Fibroblast of lung (primary cell): ENCODE measurements around the gene CSK. TPM values are rescaled to one million over a fixed set of nuclear protein-coding genes. Genes with fewer than 3 reads are reported as not detected.

Experiments used
- DNase-seq, 2 donors: peaks; one replicate each; pipeline versions ENCODE4 v3.0.0 to v3.0.0-alpha.2; 2010; ENCODE audit warnings: low read depth in 2 of 2
- H2AFZ ChIP-seq: 2 replicates; pipeline ENCODE4 v1.5.1; 2012; ENCODE audit warnings: low read length, control low read depth, inconsistent platforms
- H3K27ac ChIP-seq: 2 replicates; pipeline ENCODE4 v1.5.1; 2011; ENCODE audit warnings: low read length, control low read depth; ENCODE audit not compliant: insufficient read depth
- H3K27me3 ChIP-seq: 2 replicates; pipeline ENCODE4 v1.5.1; 2011; ENCODE audit warnings: mild to moderate bottlenecking, low read length; ENCODE audit not compliant: control insufficient read depth, insufficient read depth
- H3K36me3 ChIP-seq: 2 replicates; pipeline ENCODE4 v1.5.1; 2011; ENCODE audit warnings: low read length; ENCODE audit not compliant: control insufficient read depth, insufficient read depth
- H3K4me1 ChIP-seq: 2 replicates; pipeline ENCODE4 v1.5.1; 2011; ENCODE audit warnings: low read length; ENCODE audit not compliant: control insufficient read depth, insufficient read depth; ENCODE audit errors: extremely low read depth
- H3K4me2 ChIP-seq: 2 replicates; pipeline ENCODE4 v1.5.1; 2011; ENCODE audit warnings: low read length, control low read depth; ENCODE audit not compliant: insufficient read depth; ENCODE audit errors: extremely low read depth
- H3K4me3 ChIP-seq, 4 experiments: fragments of 200-600 bp in 1 of 4; sonication (generic) in 1 of 4; replicated peaks in 1 of 4; 2 replicates each; pipeline ENCODE4 v1.5.1; 2011 to 2016; ENCODE audit warnings: low read length in 4 of 4, low read depth in 3 of 4, mild to moderate bottlenecking in 3 of 4, control low read depth in 2 of 4, inconsistent platforms in 1 of 4, mixed read lengths in 1 of 4; ENCODE audit not compliant: insufficient read depth in 1 of 4; ENCODE audit errors: control extremely low read depth in 1 of 4
- H3K79me2 ChIP-seq: 2 replicates; pipeline ENCODE4 v1.5.1; 2012; ENCODE audit warnings: mild to moderate bottlenecking, low read length, inconsistent platforms; ENCODE audit not compliant: control insufficient read depth, insufficient read depth
- H3K9ac ChIP-seq: 2 replicates; pipeline ENCODE4 v1.5.1; 2011; ENCODE audit warnings: mild to moderate bottlenecking, low read length, control low read depth; ENCODE audit not compliant: insufficient read depth
- H3K9me3 ChIP-seq: 2 replicates; pipeline ENCODE4 v1.5.1; 2012; ENCODE audit warnings: low read depth, low read length; ENCODE audit not compliant: control insufficient read depth, insufficient read depth
- H4K20me1 ChIP-seq: 2 replicates; pipeline ENCODE4 v1.5.1; 2011; ENCODE audit warnings: low read length; ENCODE audit not compliant: control insufficient read depth, insufficient read depth; ENCODE audit errors: extremely low read depth
- EZH2 ChIP-seq: IDR thresholded peaks from 2 replicates; pipeline ENCODE4 v1.5.1; 2012; ENCODE audit warnings: low read length, control low read depth, mild to moderate bottlenecking; ENCODE audit errors: missing control alignments
- polyA plus RNA-seq, 2 donors: library from polyadenylated mRNA; depleted of rRNA in 1 of 2; stranded (reverse) in 1 of 2; unstranded in 1 of 2; fragments of >200 nt; gene quantifications; 2 replicates each; pipeline ENCODE4 v1.2.1, GENCODE V29; 2011 to 2012; ENCODE audit warnings: missing spikeins in 1 of 2
- total RNA-seq: library from RNA; depleted of rRNA; stranded (reverse); fragments of >200 nt; gene quantifications from 2 replicates; pipeline ENCODE4 v1.2.1, GENCODE V29; 2014
- TF ChIP-seq, protein P1 (sequence below), 2 donors: IDR thresholded peaks in 1 of 2; conservative IDR thresholded peaks in 1 of 2; 1 replicate in 1 of 2; 2 replicates in 1 of 2; pipeline ENCODE4 v1.5.1; 2011 to 2012; ENCODE audit warnings: low read length in 2 of 2, control low read depth in 1 of 2, inconsistent platforms in 1 of 2, low read depth in 1 of 2, mild to moderate bottlenecking in 1 of 2

CSK gene
- total and polyA plus RNA-seq, 2 donors (not counting 1 experiment from before 2014, with no cell fraction given): 21.5 to 22.0 TPM

DNA sequence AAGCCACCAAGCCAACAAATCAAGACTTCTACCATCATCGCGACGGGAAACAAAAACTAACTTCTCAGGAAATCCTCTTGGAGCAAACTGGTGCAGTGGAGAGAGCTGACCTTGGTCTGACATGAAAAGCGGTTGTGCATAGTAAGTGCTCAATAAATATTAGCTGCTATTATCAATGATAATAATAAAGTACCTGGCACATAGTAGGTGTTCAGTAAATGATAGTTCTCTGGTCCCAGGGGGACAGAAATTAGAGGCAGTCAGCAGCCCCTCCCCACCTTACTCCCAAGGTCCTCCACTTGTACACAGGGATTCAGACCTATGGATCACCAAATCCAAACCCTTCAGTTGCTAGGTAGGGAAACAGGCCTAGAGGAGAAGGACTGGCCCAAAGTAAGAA, 6.0 kb upstream of the CSK start:
- Histone ChIP-seq H2AFZ (no peak overlapping the region), H3K9ac (no peak overlapping the region), H3K79me2 (no peaks in the 10 kb centered on the region), H3K9me3 (no peaks in the 10 kb centered on the region), H3K4me3 (no peak overlapping the region), H3K36me3 (no peaks in the 10 kb centered on the region), H4K20me1 (no peaks in the 10 kb centered on the region), H3K27ac (no peak overlapping the region), H3K4me1 (peaks cover 6% of the 10 kb centered on the region), H3K27me3 (no peaks in the 10 kb centered on the region), H3K4me2 (no peak overlapping the region)
- TF ChIP-seq, protein P1, sequence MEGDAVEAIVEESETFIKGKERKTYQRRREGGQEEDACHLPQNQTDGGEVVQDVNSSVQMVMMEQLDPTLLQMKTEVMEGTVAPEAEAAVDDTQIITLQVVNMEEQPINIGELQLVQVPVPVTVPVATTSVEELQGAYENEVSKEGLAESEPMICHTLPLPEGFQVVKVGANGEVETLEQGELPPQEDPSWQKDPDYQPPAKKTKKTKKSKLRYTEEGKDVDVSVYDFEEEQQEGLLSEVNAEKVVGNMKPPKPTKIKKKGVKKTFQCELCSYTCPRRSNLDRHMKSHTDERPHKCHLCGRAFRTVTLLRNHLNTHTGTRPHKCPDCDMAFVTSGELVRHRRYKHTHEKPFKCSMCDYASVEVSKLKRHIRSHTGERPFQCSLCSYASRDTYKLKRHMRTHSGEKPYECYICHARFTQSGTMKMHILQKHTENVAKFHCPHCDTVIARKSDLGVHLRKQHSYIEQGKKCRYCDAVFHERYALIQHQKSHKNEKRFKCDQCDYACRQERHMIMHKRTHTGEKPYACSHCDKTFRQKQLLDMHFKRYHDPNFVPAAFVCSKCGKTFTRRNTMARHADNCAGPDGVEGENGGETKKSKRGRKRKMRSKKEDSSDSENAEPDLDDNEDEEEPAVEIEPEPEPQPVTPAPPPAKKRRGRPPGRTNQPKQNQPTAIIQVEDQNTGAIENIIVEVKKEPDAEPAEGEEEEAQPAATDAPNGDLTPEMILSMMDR (conservative IDR thresholded peaks at IDR 0.05 in 1 of 2, IDR thresholded peaks at IDR 0.05 in 1 of 2; ENCODE audit: low read depth in 1 of 2, low read length in 2 of 2): no peak
- no peak for TF ChIP-seq EZH2
- no peak for DNase-seq

DNA sequence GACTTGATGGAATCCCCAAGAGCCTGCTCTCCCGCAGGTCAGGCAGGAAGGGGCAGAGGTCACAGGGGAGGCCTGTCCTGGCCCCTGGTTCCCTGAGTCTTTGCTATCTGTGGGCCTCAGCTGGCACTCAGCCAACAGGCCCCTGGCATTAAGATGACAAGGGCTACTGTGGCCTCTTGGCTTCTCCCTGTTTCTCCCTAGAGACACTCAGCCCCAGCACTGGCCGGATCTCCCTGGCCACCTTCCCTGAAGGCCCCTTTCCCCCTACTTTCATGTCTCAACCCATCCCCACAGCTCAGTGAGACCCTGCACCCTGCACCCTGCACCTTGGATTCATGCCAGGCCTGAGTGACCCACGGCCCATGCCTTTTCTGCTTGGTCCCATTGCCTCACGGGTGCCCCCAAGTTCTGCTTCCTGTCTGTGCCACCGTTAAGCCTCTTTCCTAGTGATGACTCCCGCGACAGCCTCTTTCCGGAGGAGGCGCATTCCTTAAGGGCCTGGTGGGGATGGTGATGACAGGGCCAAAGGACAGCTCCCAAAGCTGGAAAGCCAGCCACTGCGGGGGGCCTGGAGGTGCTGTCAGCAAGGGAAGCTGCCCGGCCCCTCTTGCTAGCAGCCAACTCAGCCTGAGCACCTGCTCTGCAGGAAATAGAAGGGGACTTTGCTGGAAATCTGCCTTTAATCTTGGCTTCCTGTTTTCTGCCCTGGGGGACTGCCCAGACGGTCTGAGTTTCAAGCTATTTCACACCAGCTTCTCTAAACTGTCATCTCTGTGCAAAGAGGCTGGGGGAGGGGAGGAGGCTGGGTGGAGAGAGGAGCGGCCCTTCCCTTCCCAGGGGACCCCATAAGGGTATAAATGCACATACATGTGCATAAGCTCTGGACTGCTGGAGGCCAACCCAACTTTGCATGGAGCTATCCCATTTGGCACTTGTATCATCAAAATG, 4.8 kb upstream of the CSK start:
- peaks cover 13% of the 10 kb centered on the region for H3K4me1 ChIP-seq
- H3K27me3 ChIP-seq: no peaks in the 10 kb centered on the region
- no peak overlapping the region for H3K9ac ChIP-seq
- no peak for DNase-seq
- H3K4me2 ChIP-seq: no peak overlapping the region
- H3K4me3 ChIP-seq: no peak overlapping the region
- no peak for TF ChIP-seq EZH2
- TF ChIP-seq, protein P1 (conservative IDR thresholded peaks at IDR 0.05 in 1 of 2, IDR thresholded peaks at IDR 0.05 in 1 of 2; ENCODE audit: low read depth in 1 of 2, low read length in 2 of 2): no peak
- no peaks in the 10 kb centered on the region for H4K20me1 ChIP-seq
- H3K9me3 ChIP-seq: no peaks in the 10 kb centered on the region
- no peak overlapping the region for H3K27ac ChIP-seq
- H3K79me2 ChIP-seq: no peaks in the 10 kb centered on the region
- no peaks in the 10 kb centered on the region for H3K36me3 ChIP-seq
- H2AFZ ChIP-seq: no peak overlapping the region

DNA sequence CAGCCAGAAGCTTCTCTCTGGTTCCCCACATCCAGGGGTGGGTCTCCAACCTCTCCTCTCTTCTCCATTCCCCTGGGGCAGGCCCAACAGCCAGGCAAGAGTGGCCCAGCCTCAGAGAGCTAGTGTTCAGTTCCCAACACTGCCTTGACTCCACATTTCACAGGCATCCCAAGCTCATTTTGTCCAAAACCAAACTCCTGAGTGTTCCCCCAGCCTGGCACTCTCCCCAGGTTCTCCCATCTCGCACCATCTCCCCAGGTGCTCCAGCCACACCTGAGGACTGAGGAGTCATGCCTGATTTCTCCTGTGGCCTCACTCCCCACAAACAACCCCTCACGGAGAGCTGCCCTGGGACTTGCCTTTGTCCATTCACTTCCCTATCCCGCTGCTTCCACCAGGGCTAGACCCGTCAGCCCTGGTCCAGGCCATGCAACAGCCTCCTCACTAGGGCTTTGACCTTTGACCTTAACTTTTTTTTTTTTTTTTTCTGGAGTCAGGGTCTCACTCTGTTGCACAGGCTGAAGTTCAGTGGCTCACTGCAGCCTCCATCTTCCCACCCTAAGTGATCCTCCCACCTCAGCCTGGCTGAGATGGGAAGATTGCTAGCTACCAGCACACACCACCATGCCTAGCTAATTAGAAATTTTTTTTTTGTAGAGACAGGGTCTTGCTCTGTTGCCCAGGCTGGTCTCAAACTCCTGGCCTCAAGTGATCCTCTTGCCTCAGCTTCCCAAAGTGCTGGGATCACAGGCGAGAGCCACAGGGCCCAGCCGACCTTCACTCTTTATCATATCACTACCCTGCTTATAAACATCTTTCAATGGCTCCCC, 3.9 kb upstream of the CSK start:
- no peak for TF ChIP-seq EZH2
- TF ChIP-seq, protein P1 (conservative IDR thresholded peaks at IDR 0.05 in 1 of 2, IDR thresholded peaks at IDR 0.05 in 1 of 2; ENCODE audit: low read depth in 1 of 2, low read length in 2 of 2): no peak

More for the DNA sequence above, 3.9 kb upstream of the CSK start:
- Histone ChIP-seq H2AFZ (no peak overlapping the region), H4K20me1 (no peaks in the 10 kb centered on the region), H3K27ac (no peak overlapping the region), H3K4me2 (no peak overlapping the region), H3K9ac (no peak overlapping the region), H3K27me3 (no peaks in the 10 kb centered on the region), H3K9me3 (no peaks in the 10 kb centered on the region), H3K4me1 (peaks cover 14% of the 10 kb centered on the region), H3K79me2 (peaks cover 6% of the 10 kb centered on the region), H3K4me3 (no peak overlapping the region), H3K36me3 (no peaks in the 10 kb centered on the region)
- DNase-seq: no peak
